IPS DF 4.7 (cell line): Measurements from ENCODE around the gene NCCRP1.

Source experiments
- DNase-seq: peaks from one replicate; pipeline ENCODE4 v3.0.0-alpha.2; 2013; ENCODE audit warnings: low spot score; ENCODE audit errors: extremely low read depth

The NCCRP1 gene

GRCh38 chr19:39196860-39197562 lies at the start of gene NCCRP1:
Gene NCCRP1 (plus strand): TSS chr19:39196964. CDS start chr19:39196983, 19 bp downstream.
- no peak for DNase-seq

- no peak for DNase-seq
Observed at GRCh38 chr19:39147480-39147879, 49.3 kb upstream of the NCCRP1 start.

- DNase-seq, result no peak
Observed at GRCh38 chr19:39148939-39149529, 47.7 kb upstream of the NCCRP1 start.

- DNase-seq, result no peak
Observed at GRCh38 chr19:39150235-39150634, 46.5 kb upstream of the NCCRP1 start.

- DNase-seq, result no peak
Observed at GRCh38 chr19:39150807-39151600, 45.8 kb upstream of the NCCRP1 start.

- no peak for DNase-seq
Observed at GRCh38 chr19:39152066-39152465, 44.7 kb upstream of the NCCRP1 start.

GRCh38 chr19:39154100-39154628 lies 42.6 kb upstream of the NCCRP1 start:
- no peak for DNase-seq

DNA sequence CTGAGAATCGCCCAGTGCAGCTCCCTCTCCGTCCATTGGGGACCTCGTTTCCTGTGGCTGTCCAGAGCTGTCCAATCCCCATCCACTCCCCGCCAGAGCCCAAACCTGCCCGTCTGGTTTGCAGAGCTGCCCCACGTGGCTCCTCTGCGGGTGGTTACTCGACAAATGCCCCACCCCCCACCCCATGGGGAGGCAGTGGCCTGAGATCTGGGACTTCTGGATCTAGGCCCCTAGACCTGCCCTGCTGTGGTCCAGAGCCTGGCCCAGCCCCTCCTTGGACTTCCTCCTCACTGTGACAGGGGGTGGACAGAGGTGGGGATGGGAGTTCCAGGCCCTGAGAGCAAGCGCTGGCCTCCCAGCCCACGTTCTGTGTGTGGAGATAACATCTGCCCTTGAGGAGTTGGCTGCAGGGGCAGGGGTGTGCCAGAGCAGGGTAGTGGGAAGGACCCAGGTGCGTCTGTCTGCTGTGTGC lies 42.1 kb upstream of the NCCRP1 start:
- no peak for DNase-seq

DNA sequence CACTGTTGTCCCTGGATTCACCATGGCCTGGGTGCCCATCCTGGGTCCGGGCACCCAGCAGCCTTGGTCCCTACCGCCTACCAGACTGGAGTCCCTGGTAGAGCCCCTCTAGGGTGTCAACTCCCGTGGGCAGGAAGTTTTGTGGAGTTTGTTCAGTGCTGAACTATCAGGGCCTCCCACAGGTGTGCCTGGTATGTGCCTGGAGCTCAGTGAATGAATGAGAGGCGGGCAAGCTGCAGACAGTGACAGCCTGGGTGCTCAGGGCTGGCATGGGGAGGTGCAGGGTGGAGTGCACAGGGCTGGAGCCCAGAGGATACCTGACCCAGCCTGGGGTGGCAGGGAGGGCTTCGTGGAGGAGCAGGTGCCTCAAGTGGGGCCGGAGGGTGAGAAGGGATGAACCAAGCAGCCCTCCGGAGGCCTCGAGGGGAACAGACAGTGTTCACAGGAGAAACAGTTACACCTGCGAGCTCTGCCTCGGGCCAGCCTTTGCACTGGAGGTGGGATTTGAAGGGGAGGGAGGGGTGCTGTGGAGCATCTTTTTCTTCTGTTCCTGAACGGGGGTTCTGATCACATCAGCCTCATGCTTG lies 41.6 kb upstream of the NCCRP1 start:
- no peak for DNase-seq

DNA sequence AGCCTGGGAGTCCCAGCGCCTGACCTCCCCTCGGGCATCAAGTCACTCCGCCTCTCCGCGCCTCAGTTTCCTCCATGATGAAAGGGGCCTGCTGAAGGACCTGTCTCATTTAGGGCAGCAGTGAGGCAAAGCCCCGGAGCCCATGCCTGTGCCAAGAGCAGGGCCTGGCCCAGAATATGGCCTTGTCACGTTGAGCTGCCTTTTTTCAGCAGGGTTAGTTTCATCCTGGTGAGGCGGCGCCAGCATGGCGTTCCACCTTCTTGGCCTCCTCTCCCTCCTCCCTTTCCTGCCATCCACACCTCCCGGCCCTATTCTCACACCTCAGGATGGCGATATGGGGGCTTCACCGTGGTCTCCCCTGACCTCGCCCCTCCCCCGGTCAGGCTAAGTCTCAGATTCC lies 41.0 kb upstream of the NCCRP1 start:
- no peak for DNase-seq

GRCh38 chr19:39156326-39157230 lies 40.2 kb upstream of the NCCRP1 start:
- DNase-seq, result no peak

DNA sequence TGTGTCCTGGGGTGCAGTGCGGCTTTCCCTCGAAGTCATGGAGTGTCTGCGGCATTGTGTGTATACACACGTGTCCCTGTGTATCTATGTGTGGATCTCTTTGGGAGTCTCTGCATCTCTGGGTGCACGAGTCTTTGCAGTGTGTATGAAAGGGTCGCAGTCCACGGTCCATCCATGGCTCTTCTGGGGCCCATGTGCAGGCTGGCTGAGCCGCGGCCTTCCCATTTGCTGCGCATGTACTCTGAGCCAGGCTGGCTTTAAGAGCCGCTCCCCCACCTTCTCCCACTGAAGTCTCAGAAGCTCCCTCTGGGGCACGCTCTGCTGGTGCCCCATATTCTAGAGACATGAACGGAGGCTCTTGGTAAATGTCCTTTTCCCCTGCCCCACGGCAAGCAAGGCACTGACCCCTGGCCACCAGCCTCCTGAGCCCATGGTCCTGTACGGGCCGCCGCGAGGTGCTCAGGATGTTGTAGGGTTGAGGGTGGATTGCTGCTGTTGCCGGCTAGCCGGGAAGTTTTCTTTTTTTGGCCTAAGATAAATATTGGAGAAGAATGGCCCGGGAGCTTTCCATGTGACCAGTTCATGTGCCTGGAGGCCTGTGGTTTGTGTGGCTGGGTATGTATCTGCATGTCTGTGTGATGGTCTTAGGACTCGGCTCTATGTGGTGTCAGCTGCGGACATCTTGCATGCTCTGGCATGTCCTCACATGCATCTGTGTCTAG lies 39.3 kb upstream of the NCCRP1 start:
- DNase-seq, result no peak

GRCh38 chr19:39157997-39158389 lies 38.8 kb upstream of the NCCRP1 start:
- no peak for DNase-seq

DNA sequence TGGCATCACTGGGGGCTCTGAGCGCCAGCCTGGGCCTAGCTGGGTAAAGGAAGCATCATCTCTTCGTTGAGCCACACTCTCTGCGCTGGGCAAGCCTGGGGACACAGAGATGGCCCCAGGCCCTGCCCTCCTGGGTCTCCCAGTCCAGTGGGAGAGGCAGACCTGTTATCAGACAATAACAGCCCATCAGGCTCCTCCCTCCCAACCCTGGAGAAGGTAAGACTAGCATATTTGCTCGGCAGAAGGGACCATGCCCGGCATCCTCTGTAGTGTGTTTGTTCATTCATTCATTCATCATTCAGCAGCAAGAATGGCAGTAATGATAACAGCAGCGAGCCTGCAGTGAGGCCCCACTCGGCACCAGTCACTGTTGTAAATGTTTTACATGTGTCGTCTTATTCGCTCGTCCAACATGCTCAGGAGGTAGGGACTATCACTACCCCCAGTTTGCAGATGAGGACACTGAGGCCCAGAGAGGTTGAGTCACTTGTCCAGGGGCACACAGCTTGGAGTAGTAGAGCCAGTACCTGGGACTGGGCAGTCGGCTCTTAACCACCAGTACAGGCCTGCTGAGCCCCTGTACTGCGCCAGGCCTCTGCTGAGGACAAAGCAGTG lies 38.0 kb upstream of the NCCRP1 start:
- DNase-seq, result no peak

DNA sequence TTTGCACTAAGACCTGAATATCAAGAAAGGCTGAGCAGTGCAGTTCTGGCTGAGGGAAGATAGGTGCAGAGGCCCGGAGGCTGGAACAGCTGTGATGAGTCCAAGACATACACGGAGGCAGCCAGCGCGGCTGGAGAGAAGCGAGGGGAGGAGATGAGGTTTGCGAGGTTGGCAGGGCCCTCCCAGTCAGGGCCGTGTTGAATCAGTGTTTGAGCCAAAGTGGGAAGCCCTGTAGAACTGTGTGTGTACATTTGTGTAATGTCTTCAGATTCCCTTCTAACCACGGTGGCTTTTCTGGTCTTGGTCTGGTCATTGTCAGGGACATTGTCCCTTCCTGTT lies 36.3 kb upstream of the NCCRP1 start:
- no peak for DNase-seq

DNA sequence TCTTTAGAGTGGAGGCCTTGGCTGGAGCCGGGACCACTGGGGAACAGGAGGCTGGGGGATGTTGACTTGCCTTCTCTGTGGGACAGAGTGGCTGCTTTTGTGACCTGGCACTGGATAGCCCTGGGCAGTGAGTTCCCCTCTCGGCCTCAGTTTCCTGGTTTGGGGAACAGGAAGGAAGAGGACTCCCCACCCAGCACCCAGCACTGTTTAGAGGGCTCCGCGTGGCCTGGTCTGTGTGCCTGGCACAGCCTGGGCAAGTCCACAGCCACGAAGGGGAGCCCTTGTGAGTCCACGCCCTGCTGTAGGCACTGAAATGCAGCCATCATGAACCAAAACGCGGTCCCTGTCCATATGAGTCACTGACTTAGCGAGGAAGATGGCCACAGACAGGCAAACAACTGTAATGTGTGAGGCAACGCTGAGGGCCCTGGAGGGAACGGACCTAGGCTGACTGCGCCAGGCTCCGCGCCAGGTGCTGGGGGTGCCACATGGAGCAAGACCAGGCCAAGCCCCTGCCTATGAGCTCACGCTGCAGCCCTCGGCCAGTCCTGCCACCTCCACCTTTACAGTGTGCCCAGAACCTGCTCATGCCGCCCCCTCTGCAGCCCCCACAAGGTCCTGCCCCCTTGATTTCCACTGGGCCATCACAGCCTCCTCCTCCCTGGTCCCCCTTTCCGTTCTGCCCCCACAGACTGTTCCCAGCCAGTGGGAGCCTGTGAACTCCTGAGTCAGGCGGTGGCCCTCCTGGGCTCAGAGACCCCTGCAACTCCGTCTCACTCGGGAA lies 35.7 kb upstream of the NCCRP1 start:
- no peak for DNase-seq

DNA sequence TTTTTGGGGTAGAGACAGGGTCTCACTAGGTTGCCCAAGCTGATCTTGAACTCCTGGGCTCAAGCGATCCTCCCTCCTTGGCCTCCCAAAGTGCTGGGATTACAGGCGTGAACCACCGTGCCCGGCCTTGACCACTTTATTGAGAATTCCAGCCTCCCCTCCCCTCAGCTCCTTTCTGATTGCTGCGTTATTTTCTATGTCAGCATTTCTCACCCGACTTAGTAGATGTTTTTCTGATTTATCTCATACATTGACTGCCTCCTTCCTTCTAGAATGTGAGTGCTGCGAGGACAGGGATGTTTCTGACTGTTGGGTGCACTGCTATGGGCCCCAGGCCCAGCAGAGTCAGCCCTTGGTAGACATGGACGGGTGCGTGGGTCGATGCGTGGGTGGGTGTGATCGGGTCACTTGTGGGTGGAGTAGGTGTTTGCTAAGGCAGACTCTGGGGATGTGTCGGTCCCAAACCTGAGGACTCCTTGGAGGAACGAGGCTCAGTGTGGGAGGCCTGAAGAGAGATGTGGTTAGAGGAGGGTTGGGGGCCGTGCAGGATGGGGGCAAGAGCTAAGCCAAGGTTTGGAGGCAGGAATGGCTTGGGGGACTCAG lies 34.2 kb upstream of the NCCRP1 start:
- DNase-seq, result no peak

- no peak for DNase-seq
Observed at GRCh38 chr19:39163621-39164020, 33.1 kb upstream of the NCCRP1 start.

DNA sequence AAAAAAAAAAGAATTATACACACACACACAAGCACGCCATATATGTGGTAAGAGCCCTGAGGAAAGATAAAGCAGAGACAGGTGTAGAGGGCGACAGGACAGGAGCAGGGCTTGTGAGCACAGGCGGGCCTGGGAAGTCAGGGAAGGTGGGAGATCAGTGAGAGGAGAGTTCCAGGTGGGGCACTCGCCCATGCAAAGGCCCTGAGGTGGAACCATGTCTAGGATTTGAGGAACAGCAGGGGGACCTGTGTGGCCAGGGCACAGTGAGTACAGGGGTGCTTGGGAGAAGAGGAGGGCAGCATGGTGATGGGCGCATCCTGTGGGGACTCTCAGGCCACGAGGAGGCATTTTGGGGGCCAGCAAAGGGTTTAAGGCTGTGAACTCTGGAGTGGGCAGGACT lies 32.5 kb upstream of the NCCRP1 start:
- DNase-seq, result no peak
